ENCODE data around the gene WNT3A. TPM values are rescaled to one million over a fixed set of nuclear protein-coding genes. Genes with fewer than 3 reads are reported as not detected.

Gene WNT3A
- total RNA-seq, 1 donor from 2014 or later, result not detected

- TF ChIP-seq POLR2AphosphoS5 (IDR thresholded peaks at IDR 0.05; ENCODE audit: insufficient read depth in 1 of 2, low read depth in 1 of 2) (no peak), POLR2A (IDR thresholded peaks at IDR 0.05) (no peak)
- TF ChIP-seq, protein P1, sequence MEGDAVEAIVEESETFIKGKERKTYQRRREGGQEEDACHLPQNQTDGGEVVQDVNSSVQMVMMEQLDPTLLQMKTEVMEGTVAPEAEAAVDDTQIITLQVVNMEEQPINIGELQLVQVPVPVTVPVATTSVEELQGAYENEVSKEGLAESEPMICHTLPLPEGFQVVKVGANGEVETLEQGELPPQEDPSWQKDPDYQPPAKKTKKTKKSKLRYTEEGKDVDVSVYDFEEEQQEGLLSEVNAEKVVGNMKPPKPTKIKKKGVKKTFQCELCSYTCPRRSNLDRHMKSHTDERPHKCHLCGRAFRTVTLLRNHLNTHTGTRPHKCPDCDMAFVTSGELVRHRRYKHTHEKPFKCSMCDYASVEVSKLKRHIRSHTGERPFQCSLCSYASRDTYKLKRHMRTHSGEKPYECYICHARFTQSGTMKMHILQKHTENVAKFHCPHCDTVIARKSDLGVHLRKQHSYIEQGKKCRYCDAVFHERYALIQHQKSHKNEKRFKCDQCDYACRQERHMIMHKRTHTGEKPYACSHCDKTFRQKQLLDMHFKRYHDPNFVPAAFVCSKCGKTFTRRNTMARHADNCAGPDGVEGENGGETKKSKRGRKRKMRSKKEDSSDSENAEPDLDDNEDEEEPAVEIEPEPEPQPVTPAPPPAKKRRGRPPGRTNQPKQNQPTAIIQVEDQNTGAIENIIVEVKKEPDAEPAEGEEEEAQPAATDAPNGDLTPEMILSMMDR (IDR thresholded peaks at IDR 0.05), result no peak
- Histone ChIP-seq H3K9me3 (no peaks in the 10 kb centered on the region), H3K27me3 (no peaks in the 10 kb centered on the region), H3K4me1 (peaks cover 12% of the 10 kb centered on the region), H3K4me3 (no peak overlapping the region), H3K36me3 (no peaks in the 10 kb centered on the region), H3K27ac (no peak overlapping the region)
- intact Hi-C loops (cut with DNase I), result no loop called here
- peak in 1 of 2 donors; percentile 92 for DNase-seq (ENCODE audit: extremely low spot score in 2 of 2)
Observed at GRCh38 chr1:228009828-228010775, 3.3 kb downstream of the WNT3A start.

DNA sequence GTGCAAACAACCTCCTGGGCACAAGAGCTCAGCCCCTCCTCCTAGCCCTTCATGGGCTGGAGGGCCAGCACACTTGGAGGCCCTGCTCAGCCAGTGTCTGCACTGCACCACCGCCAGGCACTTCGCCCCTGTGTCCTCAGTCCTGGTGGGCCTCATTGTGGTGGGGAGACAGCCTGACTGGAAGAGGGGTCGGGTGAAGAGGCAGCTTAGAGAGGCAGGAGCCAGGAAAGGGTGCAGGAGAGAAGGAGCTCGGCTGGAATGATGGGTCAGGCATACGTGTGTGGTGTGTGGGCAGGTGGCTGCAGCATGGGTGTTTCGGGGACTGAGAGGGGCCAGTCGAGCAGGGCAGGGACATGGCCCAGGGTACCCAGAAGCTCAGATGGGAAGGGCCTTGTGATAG lies 4.1 kb downstream of the WNT3A start:
- no peaks in the 10 kb centered on the region for H3K27me3 ChIP-seq
- DNase-seq (ENCODE audit: extremely low spot score in 2 of 2), result peak in 1 of 2 donors; percentile 91
- intact Hi-C loops (cut with DNase I), result no loop called here
- H3K9me3 ChIP-seq, result no peaks in the 10 kb centered on the region
- H3K36me3 ChIP-seq, result no peaks in the 10 kb centered on the region
- no peak for TF ChIP-seq POLR2A (IDR thresholded peaks at IDR 0.05)
- no peak overlapping the region for H3K27ac ChIP-seq
- H3K4me3 ChIP-seq, result no peak overlapping the region
- peaks cover 12% of the 10 kb centered on the region for H3K4me1 ChIP-seq

GRCh38 chr1:228011721-228012311 lies 5.0 kb downstream of the WNT3A start:
- H3K27ac ChIP-seq, result no peak overlapping the region
- peak in 1 of 2 donors; percentile 95 for DNase-seq (ENCODE audit: extremely low spot score in 2 of 2)
- intact Hi-C loops (cut with DNase I), result no loop called here
- H3K9me3 ChIP-seq, result no peaks in the 10 kb centered on the region
- no peaks in the 10 kb centered on the region for H3K27me3 ChIP-seq
- H3K36me3 ChIP-seq, result no peaks in the 10 kb centered on the region
- no peak overlapping the region for H3K4me3 ChIP-seq
- peaks cover 12% of the 10 kb centered on the region for H3K4me1 ChIP-seq
- TF ChIP-seq POLR2A (IDR thresholded peaks at IDR 0.05), result no peak

- intact Hi-C loops (cut with DNase I), result no loop called here
- Histone ChIP-seq H3K9me3 (no peaks in the 10 kb centered on the region), H3K27me3 (no peaks in the 10 kb centered on the region), H3K27ac (no peak overlapping the region), H3K36me3 (no peaks in the 10 kb centered on the region), H3K4me3 (no peak overlapping the region), H3K4me1 (peaks cover 6% of the 10 kb centered on the region)
- no peak for TF ChIP-seq POLR2AphosphoS5 (IDR thresholded peaks at IDR 0.05; ENCODE audit: insufficient read depth in 1 of 2, low read depth in 1 of 2)
- TF ChIP-seq POLR2A (IDR thresholded peaks at IDR 0.05), result no peak
- TF ChIP-seq, protein P1 (IDR thresholded peaks at IDR 0.05), result no peak
- peak in 1 of 2 donors; percentile 74 for DNase-seq (ENCODE audit: extremely low spot score in 2 of 2)
Observed at GRCh38 chr1:228012555-228012954, 5.8 kb downstream of the WNT3A start.

DNA sequence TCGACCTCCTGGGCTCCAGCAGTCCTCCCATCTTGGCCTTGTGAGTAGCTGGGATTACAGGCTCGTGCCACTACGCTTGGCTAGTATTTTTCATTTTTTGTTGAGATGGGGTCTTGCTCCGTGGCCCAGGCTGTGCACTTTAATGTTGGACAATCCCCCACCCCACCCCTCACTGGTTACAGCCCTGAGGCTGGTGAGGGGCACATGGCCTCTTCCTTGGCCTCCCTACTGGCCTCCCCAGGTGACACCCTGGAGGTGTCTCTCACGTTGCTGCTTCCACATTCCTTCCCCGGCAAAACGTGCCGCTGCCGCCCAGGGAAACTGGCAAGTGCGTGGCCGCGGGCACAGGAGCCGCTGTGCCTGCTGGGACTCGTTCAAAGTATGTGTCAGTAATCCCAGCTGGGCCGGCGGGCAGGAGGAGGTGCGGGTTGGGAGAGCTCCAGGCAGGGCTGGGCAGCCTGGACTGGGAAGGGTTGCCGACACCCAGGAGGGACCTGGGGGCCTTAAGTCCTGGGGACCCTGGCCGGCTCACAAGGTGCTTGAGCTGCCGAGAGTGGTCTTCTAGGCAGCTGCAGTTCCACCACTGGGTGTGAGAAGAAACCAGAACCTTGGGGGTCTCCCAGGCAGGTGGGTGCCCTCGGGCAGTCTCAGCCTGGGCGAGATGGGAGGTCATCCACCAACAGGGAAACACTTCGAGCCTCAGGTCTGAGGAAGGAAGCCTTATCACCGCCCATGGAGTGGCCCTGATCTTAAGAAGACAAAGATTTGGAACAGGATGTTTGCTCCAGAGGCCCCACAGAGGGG lies 6.5 kb downstream of the WNT3A start:
- H3K4me3 ChIP-seq, result no peak overlapping the region
- H3K36me3 ChIP-seq, result no peaks in the 10 kb centered on the region
- no peaks in the 10 kb centered on the region for H3K9me3 ChIP-seq
- no peak overlapping the region for H3K27ac ChIP-seq
- peaks cover 2% of the 10 kb centered on the region for H3K4me1 ChIP-seq
- TF ChIP-seq POLR2A (IDR thresholded peaks at IDR 0.05) (no peak), POLR2AphosphoS5 (IDR thresholded peaks at IDR 0.05; ENCODE audit: insufficient read depth in 1 of 2, low read depth in 1 of 2) (no peak)
- TF ChIP-seq, protein P1 (IDR thresholded peaks at IDR 0.05), result no peak
- DNase-seq (ENCODE audit: extremely low spot score in 2 of 2), result peak; percentile 88 to 96
- no peaks in the 10 kb centered on the region for H3K27me3 ChIP-seq
- intact Hi-C loops (cut with DNase I), result no loop called here

All from vagina (tissue), 2 donors.